Dedifferentiated amniotic fluid mesenchymal stem cell (primary cell): Measurements from ENCODE around the gene KNDC1.

Source experiments
- DNase-seq: peaks from one replicate; pipeline ENCODE4 v3.0.0-alpha.2; 2016; ENCODE audit errors: extremely low spot score

The KNDC1 gene

DNA sequence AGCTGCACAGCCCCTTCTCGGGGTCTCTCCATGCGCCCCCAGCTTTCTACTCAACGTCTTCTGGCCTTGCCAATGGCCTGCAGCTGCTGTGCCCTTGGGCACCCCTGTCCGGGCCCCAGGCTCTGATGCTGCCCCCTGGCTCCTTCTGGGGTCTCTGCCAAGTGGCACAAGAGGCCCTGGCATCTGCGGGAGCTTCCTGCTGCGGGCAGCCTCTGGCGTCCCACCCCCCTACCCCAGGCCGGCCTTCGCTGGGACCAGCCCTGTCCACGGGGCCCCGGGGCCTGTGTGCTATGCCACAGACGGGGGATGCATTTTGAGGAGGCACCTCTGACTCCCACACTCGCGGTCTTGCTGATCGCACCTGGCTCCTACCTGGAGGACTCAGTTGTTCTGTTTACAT, 80.0 kb downstream of the KNDC1 start:
- DNase-seq: no peak

DNA sequence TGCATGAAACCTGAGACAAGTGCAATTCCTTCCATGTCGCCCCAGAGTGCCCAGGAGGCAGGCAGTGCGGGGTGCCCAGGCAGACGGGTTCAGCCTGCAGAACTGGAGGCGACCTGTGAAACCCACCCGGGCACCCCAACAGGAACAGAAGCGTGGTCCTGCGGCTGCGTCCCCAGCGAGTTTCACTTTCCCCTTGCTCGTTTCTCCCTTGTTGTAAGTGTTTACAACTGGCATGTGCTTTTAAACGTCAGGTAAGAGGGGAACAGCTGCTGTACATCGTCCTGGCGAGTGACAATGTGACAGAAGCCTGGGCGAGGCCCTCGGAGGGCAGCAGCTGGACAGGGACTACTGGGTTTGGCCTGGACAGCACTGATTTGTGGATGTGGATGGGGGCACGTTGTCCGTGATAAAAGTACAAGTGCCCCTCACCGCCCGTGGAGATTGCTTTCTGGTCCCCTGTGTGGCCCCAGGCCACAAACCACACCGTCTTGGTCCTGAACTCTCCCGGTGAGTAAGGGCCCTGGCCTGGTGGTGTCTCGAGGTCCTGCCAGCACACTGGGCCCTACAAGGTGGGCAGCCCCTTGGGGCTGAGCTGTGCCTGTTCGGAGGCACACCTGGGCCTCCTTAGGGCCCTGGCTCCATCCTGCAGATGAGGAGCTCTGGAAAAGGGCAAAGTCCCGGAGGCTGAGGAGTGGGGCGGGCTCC, 81.6 kb downstream of the KNDC1 start:
- no peak for DNase-seq

DNA sequence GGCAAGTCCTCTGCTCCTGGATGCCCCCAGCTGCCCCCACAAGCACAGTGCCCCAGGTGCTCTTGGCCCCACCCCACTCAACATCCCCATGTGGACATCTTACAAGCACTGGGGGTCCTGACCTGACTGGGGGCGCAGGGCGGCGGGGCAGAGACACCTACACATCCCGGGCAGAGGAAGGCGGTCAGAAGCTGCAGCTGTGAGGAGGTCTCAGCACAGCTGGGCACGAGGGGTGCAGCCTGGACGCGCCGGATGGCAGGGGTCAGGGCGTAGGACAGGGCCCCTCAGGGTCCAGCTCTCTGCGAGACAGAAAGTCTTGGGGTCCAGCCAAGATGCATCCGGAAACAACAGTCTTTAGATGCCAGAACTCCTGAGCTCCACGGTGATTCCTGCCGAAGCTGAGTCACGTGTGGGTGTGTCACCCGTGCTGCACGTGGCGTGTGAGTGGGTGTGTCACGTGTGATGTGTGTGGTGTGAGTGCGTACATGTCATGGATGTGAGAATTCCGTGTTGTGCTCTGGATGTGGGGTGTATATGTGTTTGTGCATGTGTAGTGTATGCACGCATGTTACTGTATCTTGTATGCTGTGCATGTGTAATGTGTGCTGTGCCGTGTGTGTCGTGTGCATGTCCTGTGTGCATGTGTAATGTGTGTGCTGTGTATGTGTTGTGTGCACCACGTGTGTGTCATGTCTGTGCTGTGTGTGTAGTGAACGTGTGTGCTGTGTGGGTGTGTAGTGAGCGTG, 82.8 kb downstream of the KNDC1 start:
- no peak for DNase-seq

DNA sequence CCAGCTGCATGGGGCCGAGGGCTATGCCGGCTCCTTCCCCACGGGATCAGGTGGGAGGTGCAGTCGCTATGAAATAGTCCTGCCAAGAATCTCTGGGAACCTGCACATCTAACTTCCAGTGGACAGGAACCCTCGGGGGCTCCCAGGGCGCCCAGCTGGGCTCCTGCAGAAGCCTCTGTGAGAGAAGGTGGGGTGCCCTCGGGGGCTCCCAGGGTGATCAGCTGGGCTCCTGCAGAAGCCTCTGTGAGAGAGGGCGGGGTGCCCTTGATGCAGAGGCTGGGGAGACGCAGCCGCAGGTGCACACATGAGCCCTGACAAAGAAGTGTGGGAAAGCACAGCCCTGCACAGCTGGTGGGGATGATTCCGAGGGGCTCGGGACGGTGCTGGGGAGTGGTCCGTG, 83.6 kb downstream of the KNDC1 start:
- DNase-seq: no peak

DNA sequence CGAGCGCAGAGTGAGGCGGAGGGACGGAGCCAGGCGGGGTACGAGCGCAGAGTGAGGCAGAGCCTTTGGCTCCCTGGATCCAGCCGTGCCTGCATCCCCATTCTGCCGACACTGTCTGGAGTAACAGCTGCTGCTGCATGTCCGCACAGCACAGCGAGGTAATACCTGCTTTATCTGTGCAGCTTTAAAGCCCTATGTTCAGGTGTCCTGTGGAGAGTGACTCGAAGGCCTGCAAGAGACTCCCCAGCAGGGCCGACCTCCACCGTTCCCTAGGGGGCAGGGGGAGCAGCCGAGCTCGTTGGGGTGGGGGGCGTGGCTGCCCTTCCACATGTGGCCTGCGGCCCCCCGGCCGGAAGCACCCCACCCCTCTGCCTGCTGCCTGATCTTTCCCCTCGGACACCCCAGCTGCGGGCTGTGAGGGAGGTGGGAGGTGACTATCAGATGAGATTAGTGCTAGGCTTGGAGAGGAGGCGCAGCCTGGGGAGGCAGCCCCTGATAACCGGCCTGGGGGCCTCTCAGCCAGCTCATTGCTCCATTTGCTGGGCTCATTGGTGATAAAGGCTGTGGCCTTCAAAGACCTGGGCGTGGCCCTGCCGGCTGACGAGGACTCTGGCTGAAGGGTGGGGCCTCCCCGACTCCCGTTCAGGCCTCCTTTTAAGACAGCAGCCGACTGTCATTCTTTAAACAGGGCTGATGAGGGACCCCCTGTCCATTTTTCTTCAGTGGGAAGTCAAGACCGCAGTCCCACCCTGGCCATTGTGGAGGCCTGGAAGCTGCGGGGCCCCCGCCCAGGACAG, 85.6 kb downstream of the KNDC1 start:
- DNase-seq: no peak

DNA sequence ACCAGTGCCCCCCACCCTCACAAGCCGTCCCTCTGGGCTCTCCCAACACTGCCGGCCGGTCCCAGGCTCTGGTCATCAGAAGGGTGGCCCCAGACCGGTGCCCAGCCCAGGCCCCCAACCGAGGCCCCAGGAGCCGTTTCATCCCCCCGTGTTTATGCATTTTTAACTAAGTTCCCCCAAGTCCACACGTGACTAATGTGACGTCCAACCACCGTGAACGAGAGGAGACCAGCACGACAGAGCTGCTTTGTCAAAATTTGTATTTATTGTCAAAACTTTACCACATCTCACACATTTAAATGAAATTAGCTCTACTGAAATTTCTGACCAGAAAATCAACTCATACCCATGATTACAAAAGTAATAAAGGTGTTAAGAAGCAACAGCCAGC, 86.2 kb downstream of the KNDC1 start:
- no peak for DNase-seq

DNA sequence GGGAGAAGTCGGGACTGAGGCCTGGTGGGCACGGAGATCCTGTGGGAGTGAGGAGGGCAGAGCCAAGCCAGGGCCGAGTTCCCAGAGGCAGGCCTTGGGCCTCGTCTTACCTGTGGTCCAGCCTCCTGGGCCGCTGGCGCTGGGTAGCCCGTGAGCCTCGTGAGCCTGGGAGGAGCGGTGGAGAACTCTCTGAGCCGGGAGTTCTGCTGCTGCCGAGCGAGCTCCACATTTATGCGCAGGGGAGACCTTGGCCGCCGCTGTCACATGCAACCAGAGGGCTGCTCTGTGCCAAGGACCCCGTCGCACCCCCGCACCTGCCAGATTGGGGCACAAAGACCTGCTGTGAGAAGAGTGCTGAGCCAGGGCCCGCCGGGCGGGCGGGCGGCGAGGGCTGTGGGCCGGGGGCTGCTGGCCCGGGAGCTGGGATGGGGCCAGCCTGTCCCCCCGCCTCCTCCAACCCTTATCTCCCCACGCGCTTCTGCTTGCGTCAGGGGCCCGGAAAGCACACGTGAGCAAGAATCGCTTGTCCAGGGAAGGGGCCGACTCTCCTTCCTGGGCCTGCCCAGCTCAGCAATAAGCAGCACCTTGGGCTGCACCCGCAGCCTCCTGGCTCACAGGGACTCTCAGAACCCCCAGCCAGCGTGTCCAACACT, 87.8 kb downstream of the KNDC1 start:
- DNase-seq: no peak

DNA sequence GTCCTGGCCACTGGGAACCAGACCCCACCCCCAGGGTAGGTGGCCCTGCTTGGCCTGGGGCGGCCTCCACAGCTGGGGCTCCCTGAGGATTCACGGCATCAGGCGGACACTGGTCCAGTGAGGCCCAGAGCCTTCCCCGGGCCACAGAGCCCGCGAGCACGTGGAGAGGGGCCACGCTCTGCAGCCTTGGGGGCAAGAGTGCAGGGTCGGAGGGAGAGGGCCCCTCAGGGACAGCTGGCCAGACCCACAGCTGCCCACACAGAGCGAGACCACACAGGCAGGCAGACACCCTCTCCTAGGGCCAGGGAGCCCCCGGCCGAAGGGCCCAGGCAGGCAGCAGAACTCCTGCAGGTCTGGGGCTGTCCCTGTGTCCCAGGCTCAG, 88.3 kb downstream of the KNDC1 start:
- no peak for DNase-seq

DNA sequence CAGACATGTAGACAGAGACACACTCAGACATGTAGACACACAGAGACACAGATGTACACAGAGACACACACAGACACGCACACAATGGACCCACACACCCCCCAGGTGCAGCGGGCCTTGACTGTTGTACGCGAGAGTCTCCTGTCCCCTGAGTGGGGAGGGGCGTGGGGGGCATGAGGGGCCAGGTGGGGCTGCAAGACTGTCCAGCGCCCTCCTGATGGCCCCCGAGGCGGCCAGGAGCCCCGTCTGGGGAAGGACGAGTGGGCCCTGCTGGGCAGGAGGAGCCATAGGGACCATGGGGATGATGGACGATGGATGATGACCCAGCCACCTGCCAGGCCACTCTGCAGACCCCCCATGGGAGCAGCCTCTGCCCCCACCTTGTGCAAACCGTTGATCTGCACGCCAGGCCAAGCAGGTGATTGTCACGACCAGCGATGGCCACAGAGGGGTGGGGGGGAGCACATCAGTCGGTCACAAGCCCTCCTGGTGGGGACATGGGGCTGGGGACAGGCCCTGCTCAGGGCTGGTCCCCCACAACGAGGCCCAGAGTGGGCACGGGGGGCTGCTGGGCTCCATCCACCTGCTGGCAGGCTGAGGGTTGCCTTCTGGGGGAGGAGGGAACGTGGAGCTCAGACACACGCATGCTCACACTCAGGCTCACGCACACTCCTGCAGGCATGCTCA, 89.2 kb downstream of the KNDC1 start:
- no peak for DNase-seq

DNA sequence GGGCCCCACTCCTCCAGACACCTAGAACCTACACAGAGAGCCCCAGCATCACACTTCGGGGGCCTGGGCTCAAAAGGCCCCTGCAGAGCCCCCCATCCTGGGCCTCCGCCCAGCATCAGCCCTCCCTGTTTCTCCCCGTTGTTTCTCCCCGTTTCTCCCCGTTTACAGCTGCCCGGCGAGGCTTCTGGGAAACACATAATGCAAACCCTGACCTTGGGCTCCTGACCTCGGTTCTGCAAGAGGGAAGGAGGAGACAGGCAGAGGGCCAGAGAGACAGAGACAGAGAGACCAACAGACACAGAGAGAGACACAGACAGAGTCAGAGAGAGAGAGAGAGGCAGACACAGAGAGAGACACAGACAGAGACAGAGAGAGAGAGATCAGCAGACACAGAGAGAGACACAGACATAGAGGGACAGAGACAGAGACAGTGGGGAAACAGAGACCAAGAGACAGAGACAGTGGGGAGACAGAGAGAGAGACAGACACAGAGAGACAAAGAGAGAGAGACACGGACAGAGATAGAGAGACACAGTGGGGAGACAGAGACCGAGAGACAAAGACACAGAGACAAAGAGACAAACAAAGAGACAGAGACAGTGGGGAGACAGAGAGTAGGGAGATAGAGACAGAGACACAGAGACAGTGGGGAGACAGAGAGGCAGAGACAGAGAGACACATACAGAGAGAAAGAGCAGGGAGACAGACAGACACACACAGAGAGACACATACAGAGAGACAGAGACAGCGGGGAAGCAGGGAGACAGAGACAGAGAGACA, 90.1 kb downstream of the KNDC1 start:
- no peak for DNase-seq

DNA sequence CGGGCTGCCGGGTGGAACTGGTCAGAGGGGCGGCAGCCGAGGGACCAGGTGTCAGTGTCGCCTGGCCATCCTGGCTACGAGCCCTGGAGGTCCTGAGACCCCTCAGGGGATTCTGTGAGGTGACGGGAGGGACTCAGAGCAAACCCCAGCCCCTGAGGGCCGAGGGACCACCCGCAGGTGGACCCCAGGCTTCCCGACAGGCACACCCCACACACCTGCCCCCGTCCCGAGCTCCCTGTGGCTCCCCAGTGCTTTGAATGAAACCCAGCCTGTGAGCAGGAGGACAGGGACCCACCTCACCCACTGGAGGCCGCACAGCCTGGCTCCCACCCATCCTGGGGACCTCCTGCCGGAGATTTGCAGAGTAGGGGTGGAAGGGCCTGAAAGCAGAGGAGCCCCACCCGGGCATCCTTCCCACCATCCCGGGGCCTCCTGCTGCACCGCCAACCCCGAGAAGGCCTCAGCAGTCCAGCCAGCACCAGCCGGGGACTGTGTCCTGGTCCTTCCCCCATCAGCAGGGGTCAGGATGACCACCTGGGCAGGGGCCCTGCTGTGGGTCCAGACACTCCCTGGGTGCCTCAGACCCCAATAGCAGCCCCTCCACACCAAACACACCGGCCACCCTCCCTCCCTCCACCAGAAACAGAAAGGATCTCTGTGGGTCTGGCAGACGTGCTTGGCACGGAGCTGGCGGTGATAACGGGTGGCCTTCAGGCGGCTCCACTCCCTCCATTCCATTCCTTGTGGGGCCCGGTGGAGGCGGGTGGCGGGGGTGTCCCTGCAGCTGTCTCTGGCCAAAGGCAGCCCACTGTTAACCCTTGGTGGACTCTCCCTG, 91.6 kb downstream of the KNDC1 start:
- DNase-seq: no peak

DNA sequence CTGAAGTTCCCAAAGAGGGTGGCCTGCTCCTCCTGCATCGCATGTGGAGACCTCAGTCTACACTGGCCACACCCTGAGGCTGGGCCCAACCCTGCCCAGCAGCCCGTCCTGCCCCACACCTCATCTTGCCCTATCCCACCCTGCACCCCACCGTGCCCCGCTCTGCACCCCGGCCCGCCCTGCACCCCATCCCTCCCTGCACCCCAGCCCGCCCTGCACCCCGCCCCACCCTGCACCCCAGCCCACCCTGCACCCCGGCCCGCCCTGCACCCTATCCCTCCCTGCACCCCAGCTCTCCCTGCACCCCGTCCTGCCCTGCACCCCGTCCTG, 92.2 kb downstream of the KNDC1 start:
- DNase-seq: no peak

DNA sequence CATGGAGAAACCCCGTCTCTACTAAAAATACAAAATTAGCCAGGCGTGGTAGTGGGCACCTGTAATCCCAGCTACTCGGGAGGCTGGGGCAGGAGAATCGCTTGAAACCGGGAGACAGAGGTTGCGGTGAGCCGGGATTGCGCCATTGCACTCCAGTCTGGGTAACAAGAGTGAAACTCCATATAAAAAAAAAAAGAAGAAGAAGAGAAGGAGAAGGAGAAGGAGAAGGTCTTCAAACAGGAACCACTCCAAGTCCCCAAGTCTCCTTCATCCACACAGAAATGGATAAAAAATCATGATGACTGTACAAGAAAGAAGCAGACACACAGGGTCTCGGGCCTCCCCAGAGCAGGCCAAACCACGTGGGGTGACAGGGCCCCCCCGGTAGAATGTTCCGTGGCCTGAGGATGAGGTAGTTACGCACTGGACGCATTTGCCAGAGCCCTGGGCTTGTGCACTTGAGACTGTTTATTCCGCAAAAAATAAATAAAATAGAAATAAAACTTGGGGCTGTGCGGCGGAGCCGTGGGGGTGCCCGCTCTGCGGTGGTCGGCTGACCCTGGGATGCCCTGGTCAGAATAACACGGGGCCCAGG, 93.4 kb downstream of the KNDC1 start:
- no peak for DNase-seq

DNA sequence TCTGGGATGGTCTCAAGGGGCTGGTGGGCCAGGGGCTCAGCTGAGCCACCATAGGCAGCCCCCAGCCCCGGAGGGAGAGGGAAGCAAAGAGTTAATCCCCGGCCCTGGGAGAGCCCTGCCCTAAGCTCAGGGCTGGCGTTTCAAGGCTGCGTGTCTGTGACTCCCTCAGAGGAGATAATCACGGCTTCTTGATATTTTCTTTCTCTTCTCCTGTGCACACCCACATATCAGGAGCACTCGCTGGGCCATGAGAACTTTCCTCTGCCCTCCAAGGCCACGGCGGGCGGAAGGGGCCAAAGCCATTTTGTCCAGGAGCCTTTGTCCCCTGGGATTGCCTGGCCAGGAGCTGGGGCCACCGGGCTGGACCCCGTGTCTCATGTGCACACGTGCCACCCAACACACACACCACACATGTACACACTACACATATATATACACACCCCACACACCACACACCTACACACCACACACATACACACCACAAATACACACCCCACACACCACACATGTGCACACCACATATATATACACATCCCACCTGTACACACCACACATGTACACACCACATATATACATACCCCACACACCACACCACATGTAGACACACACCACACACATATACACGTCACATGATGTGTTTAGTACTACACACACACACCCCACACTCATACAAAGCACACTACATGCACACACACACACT, 94.6 kb downstream of the KNDC1 start:
- DNase-seq: no peak

DNA sequence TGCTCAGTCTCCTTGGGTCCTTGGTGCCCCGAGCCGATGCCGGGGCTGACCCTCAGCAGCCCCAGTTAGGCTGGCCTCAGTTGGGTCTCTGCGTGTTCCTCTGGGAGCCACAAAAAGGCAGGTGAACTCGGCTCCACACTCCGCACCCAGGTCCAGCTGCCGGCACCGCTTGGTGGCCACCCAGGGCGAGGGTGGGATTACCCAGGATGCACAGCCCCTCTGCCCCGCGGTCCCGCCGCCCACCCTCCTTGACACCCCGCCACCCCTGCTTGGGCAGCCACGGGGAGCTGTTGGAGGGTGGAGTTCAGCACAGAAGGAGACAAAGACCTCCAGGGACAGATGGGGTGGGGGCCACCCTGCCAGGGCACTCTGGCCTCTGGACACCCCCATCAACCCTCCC, 95.3 kb downstream of the KNDC1 start:
- no peak for DNase-seq

DNA sequence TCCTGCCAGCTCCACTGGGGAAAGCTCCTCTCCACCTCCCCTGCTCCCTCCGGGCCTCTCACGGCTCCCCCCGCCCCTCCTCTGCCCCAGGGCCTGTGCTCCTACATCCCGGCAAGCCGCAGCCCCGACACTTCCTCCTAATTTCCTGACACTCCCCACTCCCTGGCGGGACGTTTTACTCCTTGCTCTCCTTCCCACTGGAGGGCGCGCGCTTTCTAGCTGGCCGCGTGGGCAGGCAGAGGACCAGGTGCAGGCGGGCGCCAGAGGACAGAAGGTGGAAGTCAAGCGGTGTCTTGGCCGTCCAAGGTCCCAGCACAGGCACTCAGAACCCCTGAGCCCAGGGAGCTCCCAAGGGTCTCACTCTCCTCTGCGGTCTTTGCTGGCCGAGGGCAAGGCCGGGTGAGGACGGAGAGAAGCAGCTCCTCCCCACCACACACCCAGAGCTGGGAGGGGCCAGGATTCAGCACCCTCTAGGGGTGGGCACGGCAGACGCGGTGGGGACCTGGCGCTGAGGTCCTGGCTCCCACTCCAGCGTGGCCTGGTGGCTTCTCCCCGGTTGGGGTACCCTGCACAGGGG, 97.6 kb downstream of the KNDC1 start:
- no peak for DNase-seq

DNA sequence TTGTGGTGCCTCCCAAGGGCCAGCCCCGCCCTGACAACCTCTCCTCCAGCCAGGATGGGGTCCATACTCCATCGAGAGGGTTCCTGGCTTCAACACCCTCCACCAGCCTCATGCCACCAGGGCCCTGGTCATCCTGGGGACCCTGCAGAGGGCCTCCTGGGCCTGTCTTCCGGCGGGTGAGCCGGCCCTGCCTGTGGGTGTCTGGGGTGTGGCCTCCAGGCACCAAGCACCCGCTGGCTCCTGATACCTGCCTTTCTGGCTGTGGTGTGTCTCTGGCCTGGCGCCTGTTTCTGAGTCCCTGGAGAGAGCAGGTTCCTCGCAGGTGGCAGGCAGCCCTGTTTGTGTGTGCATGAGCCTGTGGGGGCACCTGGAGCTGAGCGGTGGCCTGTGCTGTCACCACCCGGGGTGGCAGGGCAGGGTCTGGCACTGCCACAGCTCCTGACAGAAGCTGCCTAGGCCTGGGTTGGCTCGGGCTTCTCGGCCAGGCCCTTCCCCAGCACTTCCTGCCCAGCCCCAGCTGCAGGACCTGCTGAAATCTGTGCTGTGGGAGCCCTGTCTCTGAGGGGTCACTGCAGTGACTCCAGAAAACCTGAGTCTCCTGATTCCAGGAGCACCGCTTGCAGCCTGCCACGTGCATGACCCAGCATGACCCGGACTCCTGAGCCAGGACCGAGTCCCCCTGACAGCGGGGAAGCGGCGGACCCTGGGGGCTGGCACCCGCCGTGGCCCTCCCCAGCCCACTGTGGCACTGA, 98.2 kb downstream of the KNDC1 start:
- DNase-seq: no peak
